GM21528 (cell line): ENCODE results near the gene DNAH1.
"Not testable (repeated sequence)": the region's sequence is repeated elsewhere in the genome, so short reads cannot be mapped to it uniquely, and the experiment has no call there.

ENCODE experiments used
- ATAC-seq: cut with Tn5 transposase; IDR thresholded peaks from one replicate; pipeline ENCODE4 v1.9.1; 2021; ENCODE audit warnings: mild to moderate bottlenecking, moderate library complexity; ENCODE audit not compliant: unreplicated experiment, low FRiP score

The DNAH1 gene

DNA sequence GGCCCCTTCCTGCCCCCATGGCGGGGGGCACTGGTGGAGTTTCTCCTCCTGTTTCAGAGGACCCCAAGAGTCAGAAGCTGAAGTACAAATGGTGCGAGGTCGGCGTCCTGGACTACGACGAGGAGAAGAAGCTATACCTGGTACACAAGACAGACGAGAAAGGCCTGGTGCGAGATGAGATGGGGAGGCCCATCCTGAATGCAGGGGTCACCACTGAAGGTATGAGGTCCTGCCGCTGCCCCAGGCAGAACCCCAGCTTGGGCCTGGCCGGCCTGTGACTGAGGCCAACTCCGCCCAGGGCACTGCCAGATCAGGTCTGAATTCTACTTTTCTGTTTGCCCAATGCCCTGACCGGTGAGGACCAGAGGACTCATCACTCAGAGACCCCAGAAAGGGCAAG is 15.0 kb downstream of the DNAH1 start:
- ATAC-seq: no peak

- no peak for ATAC-seq
Measured at GRCh38 chr3:52331906-52332305, 15.8 kb downstream of the DNAH1 start.

GRCh38 chr3:52333869-52334557 is 17.9 kb downstream of the DNAH1 start:
- ATAC-seq: no peak

DNA sequence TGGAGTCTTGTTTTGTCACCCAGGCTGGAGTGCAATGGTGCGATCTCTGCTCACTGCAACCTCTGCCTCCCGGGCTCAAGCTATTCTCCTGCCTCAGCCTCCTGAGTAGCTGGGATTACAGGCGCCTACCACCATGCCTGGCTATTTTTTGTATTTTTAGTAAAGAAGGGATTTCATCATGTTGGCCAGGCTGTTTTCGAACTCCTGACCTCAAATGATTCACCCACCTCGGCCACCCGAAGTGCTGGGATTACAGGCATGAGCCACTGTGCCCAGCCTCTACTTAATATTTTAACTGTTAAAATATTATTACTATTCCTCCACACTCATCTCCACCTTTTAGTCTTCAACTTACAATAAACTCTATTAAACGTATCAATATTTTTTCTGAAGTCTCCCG is 22.0 kb downstream of the DNAH1 start:
- ATAC-seq: not testable (repeated sequence)

GRCh38 chr3:52339612-52340011 is 23.5 kb downstream of the DNAH1 start:
- ATAC-seq: no peak

- no peak for ATAC-seq
Measured at GRCh38 chr3:52341123-52341522, 25.0 kb downstream of the DNAH1 start.

DNA sequence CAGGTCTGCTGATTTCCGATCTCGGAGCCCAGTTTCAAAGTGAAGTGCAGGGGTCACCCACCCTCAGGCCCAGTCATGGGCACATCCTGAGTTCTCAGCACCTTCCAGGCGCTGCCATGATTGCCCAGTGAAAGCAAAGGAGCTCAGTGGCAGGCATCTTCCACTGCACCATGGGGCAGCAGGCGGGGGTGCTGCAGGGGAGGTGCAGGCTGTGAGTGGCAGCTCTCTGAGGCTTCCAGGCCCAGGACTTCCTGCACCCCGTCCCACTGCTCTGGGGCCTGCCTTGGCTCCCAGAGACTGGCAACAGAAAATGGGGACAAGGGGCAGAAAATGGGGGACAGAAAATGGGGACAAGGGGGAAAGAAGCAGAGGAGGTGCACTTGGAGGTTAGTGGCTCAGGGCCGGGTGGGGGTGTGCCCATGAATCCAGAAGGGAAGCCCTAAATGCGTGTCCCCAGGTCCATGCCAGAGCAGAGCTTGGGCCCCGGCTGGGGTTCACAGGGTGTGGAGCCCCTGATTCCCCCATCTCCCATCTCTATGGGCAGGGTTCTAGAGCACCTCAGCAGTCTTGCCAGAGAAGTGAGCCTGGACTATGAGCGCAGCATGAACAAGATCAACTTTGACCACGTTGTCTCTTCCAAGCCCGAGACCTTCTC is 28.0 kb downstream of the DNAH1 start:
- no peak for ATAC-seq

DNA sequence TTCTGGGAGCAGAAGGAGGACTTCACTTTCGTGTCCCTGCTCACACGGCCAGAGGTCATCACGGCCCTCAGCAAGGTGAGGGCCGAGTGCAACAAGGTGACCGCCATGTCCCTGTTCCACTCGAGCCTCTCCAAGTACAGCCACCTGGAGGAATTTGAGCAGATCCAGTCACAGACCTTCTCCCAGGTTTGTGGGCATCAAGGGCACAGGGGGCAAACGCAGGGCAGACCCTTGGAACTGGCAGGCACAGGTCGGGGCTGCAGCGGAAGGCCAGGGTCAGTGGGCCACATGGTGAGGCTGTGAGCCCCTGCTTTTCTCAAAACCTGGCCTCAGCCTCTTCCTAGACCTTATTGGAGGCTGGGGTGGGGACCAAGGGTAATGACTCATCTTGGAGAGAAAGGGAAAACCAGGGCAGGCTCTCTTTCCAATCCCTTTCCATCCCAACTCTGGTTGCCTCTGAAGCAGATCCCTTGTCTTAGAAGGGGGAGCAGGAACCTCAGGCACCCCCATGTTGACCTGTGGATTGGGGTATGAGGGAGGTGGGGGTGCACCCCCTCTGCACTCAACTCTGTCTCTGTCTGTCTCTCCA is 29.5 kb downstream of the DNAH1 start:
- ATAC-seq: no peak

- ATAC-seq: no peak
Measured at GRCh38 chr3:52346623-52347530, 30.8 kb downstream of the DNAH1 start.

DNA sequence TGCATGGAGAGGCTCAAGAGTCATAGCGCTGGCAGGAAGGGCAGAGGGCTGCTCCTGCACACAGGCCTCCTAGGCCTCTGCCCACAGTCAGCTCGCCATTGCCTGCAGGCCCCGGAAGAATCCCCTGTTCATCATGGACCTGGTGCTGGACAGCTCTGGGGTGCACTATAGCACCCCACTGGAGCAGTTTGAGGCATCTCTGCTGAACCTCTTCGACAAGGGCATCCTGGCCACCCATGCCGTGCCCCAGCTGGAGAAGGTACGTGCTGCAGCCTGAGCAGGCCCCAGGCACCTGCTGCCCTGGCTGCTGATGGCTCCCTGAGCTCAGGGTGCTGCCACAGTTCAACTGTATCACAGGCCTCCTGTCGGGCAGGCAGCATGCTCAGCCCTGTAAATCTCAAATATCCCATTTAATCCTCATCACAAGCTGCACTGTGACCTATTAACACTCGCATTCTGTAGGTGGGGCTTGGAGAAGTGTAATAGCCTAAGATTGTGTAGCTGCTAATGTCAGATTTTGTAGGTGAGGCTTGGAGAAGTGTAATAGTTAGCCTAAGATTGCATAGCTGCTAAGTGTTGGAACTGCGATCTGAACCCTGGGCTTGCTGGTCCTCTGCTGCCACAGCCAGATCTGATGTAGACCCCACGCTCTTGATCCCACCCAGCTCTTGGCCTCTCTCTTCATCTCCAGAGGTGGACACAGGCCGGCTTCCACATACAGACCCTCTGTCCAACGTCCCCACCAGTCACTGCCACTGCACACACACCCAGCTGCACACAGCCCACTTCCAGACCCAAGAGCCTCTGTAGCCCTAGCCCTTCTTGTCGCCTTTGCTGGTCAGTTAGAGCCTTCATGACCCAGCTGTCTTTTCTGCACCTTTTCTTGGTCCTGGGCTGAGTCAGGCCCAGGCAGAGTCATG is 31.9 kb downstream of the DNAH1 start:
- ATAC-seq: no peak

DNA sequence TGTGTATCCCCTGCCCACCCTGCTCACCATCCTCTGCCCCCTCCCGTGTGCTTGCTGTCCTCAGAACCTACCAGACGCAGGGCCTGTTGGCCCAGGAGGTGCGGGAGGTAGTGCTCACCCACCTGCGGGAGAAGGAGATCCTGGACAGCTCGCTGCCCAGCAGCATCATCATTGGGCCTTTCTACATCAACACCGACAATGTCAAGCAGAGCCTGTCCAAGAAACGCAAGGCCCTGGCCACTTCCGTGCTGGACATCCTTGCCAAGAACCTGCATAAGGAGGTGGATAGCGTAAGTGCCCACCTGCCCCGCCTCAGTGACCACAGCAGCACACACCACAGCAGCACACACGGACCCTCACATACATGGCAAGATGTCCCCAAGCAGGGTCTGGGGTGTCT is 33.0 kb downstream of the DNAH1 start:
- ATAC-seq: no peak

- no peak for ATAC-seq
Measured at GRCh38 chr3:52349611-52350395, 33.7 kb downstream of the DNAH1 start.

GRCh38 chr3:52350416-52350815 is 34.3 kb downstream of the DNAH1 start:
- ATAC-seq: no peak

DNA sequence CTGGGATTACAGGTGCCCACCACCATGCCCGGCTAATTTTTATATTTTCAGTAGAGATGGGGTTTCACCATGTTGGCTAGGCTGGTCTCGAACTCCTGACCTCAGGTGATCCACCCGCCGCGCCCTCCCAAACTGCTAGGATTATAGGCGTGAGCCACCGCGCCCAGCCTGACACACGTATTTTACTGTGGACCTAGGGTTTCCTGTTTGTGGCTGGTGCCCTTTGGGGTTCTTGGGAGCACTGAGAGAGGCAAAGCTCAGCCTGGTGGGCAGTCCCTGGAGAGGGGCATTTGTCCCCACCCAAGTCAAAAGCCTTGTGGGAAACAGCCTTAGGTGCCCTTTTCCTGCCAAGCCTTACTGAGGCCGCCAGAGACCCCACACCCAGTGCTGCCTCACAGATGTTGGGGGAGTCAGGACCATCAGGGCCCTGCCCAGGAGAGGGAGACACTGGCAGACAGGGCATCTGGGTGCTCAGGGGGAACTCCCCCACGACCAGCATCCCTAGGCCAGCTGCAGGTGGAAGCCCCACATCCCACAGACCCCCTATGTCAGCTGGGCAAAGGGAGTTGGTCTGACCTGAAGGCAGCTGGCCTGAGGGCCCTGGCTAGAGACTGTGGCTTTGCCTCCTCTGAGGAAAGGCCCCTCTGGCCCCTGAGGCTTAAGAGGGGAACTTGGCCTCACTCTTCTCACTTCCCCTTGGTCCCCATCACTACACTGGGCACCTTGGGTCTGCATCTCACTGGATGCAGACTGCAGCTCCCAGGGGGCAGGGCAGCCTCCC is 35.1 kb downstream of the DNAH1 start:
- no peak for ATAC-seq

- no peak for ATAC-seq
Measured at GRCh38 chr3:52351762-52352368, 35.7 kb downstream of the DNAH1 start.

GRCh38 chr3:52352566-52352965 is 36.4 kb downstream of the DNAH1 start:
- ATAC-seq: no peak

GRCh38 chr3:52353291-52353855 is 37.3 kb downstream of the DNAH1 start:
- ATAC-seq: no peak

GRCh38 chr3:52354676-52355075 is 38.6 kb downstream of the DNAH1 start:
- no peak for ATAC-seq
